Right renal pelvis (tissue), 4 donors: ENCODE measurements around the gene SEMA5B. TPM values are rescaled to one million over a fixed set of nuclear protein-coding genes. Genes with fewer than 3 reads are reported as not detected.

ENCODE experiments used
- DNase-seq, 4 donors: peaks; one replicate each; pipeline ENCODE4 v3.0.0-alpha.2; 2013; ENCODE audit warnings: low read depth in 4 of 4, low spot score in 3 of 4, missing footprints in 1 of 4
- polyA plus RNA-seq, 4 donors: library from polyadenylated mRNA; unstranded; fragments of 120-200 nt; gene quantifications; one replicate each; pipeline ENCODE4 v1.2.1, GENCODE V29; 2013; ENCODE audit not compliant: insufficient read length in 4 of 4

Gene SEMA5B
- polyA plus RNA-seq, 4 donors = 22.3 to 28.5 (median 26.4) TPM

- no peak for DNase-seq
Observed at GRCh38 chr3:123055352-123055751, 27.8 kb upstream of the SEMA5B start.

GRCh38 chr3:123054931-123055330, 27.4 kb upstream of the SEMA5B start:
- DNase-seq = no peak

- no peak for DNase-seq
Observed at GRCh38 chr3:123054109-123054778, 26.7 kb upstream of the SEMA5B start.

GRCh38 chr3:123053107-123053506, 25.5 kb upstream of the SEMA5B start:
- no peak for DNase-seq

- DNase-seq = no peak
Observed at GRCh38 chr3:123050666-123051065, 23.1 kb upstream of the SEMA5B start.

- DNase-seq = no peak
Observed at GRCh38 chr3:123048480-123049237, 21.1 kb upstream of the SEMA5B start.

- DNase-seq = no peak
Observed at GRCh38 chr3:123047062-123047319, 19.4 kb upstream of the SEMA5B start.

- DNase-seq = no peak
Observed at GRCh38 chr3:123046262-123047061, 18.9 kb upstream of the SEMA5B start.

- no peak for DNase-seq
Observed at GRCh38 chr3:123044981-123045763, 17.6 kb upstream of the SEMA5B start.

GRCh38 chr3:123042413-123042812, 14.8 kb upstream of the SEMA5B start:
- no peak for DNase-seq

- DNase-seq = no peak
Observed at GRCh38 chr3:123039178-123039577, 11.6 kb upstream of the SEMA5B start.

- no peak for DNase-seq
Observed at GRCh38 chr3:123038751-123039150, 11.2 kb upstream of the SEMA5B start.

- no peak for DNase-seq
Observed at GRCh38 chr3:123037015-123037375, 9.4 kb upstream of the SEMA5B start.

GRCh38 chr3:123036352-123037014, 8.9 kb upstream of the SEMA5B start:
- DNase-seq = no peak

- DNase-seq = no peak
Observed at GRCh38 chr3:123034996-123035395, 7.4 kb upstream of the SEMA5B start.

- no peak for DNase-seq
Observed at GRCh38 chr3:123034120-123034519, 6.6 kb upstream of the SEMA5B start.

GRCh38 chr3:123032057-123032456, 4.5 kb upstream of the SEMA5B start:
- DNase-seq = no peak

GRCh38 chr3:123031051-123031450, 3.5 kb upstream of the SEMA5B start:
- DNase-seq = no peak

- peak in 1 of 4 donors; percentile 63 for DNase-seq
Observed at GRCh38 chr3:123028233-123028828, 768 bp upstream of the SEMA5B start.
